GM12873 (cell line): ENCODE results near the gene MAZ.

Experiments
- CTCF ChIP-seq: IDR thresholded peaks from 2 replicates; pipeline ENCODE4 v1.5.1; 2012; ENCODE audit warnings: low read depth, mild to moderate bottlenecking, moderate library complexity, low read length, control low read depth; ENCODE audit not compliant: insufficient read depth; ENCODE audit errors: missing control alignments

The MAZ gene

GRCh38 chr16:29811170-29811895 lies 5.0 kb downstream of the MAZ start:
- no peak for TF ChIP-seq CTCF

DNA sequence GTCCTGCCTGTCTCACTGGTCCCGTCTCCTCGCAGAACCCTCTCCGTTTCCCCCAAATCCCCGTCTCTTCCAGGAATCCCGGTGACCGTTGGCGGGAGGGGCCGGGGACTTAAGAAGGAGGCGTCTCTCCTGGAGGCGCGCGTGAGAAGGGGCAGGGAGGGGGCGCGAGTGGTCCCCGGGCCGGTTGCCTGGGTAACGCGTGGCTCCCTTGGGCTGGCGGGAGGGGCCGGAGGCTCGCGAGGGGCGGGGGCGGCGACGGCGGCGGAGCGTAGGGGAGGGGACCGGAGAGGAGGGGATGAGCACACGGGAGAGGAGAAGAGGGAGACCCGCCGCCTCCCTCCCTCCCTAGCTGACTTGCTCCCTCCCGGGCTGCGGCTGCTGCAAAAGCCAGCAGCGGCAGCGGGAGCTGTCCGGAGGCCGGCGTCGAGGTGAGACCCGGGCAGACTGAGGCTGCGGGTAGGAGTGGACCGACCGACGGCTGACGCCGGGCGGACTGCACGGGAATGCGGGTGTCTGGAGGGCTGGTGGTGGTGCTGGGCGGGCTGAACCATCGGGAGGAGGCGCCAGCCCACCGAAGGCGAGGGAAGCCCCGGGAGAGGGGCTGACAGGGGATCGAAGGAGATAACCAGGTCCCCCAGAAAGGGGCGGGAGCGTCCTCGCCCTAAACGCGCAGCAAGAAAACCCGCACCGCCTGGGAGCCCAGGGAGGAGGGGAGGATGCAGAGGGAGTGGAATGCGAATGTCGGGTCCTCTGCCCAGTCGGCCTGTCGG lies 5.8 kb downstream of the MAZ start, which contains the start of gene PRRT2:
TSS of gene PRRT2 (plus strand) at position 298 of the 770 bp plus-strand sequence. CDS start 862 bp downstream, outside the sequence.
- TF ChIP-seq CTCF, result no peak

DNA sequence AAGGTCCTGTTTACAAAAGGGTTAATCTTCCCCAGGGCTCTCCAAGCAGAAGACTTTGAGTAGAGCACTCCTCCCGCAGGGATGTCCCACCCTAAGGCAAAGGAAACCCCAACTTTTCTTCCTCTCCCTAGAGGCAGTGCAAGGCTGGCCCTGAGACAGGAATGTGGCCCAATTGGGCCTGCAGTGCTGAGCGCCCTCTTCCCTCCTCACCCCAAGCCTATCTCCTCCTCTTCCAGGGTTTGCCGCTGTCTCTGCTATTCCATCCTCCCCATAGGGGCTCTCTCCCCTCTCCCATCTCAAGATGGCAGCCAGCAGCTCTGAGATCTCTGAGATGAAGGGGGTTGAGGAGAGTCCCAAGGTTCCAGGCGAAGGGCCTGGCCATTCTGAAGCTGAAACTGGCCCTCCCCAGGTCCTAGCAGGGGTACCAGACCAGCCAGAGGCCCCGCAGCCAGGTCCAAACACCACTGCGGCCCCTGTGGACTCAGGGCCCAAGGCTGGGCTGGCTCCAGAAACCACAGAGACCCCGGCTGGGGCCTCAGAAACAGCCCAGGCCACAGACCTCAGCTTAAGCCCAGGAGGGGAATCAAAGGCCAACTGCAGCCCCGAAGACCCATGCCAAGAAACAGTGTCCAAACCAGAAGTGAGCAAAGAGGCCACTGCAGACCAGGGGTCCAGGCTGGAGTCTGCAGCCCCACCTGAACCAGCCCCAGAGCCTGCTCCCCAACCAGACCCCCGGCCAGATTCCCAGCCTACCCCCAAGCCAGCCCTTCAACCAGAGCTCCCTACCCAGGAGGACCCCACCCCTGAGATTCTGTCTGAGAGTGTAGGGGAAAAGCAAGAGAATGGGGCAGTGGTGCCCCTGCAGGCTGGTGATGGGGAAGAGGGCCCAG lies 6.7 kb downstream of the MAZ start:
- no peak for TF ChIP-seq CTCF

GRCh38 chr16:29813644-29814562 lies 7.6 kb downstream of the MAZ start:
- TF ChIP-seq CTCF, result no peak

GRCh38 chr16:29814592-29814991 lies 8.3 kb downstream of the MAZ start:
- no peak for TF ChIP-seq CTCF

GRCh38 chr16:29815032-29815721 lies 8.8 kb downstream of the MAZ start:
- TF ChIP-seq CTCF, result no peak
